NCI-H460 (cell line): ENCODE data around the gene MCF2L. TPM values are rescaled to one million over a fixed set of nuclear protein-coding genes. Genes with fewer than 3 reads are reported as not detected.
"Not testable (repeated sequence)": the region's sequence is repeated elsewhere in the genome, so short reads cannot be mapped to it uniquely, and the experiment has no call there.

Source experiments
- DNase-seq: peaks from one replicate; pipeline ENCODE4 v3.0.0-alpha.2; 2016; ENCODE audit warnings: low read depth; ENCODE audit errors: extremely low read depth
- polyA plus RNA-seq: library from polyadenylated mRNA; depleted of rRNA; stranded (reverse); fragments of >200 nt; gene quantifications from 2 replicates; pipeline ENCODE4 v1.2.3, GENCODE V29; 2014; cell fraction: nucleus; rRNA removed
- total RNA-seq: library from RNA; depleted of rRNA; stranded (reverse); fragments of >200 nt; shearing (Covaris generic); gene quantifications from 2 replicates; pipeline ENCODE4 v1.2.3, GENCODE V29; 2014; rRNA removed

Gene MCF2L
- total RNA-seq, result 0.89 and 0.97 TPM in 2 replicates
- 3.7 and 22.1 TPM in 2 replicates for polyA plus RNA-seq

- DNase-seq, result no peak
These were observed at the start of gene MCF2L for GRCh38 chr13:112968910-112969691. Gene MCF2L (plus strand): TSS chr13:112969214. CDS start chr13:112969380, 166 bp downstream.

- DNase-seq, result no peak
These were observed 45.1 kb upstream of the MCF2L start for GRCh38 chr13:112923962-112924361.

- DNase-seq, result no peak
These were observed 44.6 kb upstream of the MCF2L start for GRCh38 chr13:112924365-112924764.

GRCh38 chr13:112926003-112926402 lies 43.0 kb upstream of the MCF2L start:
- DNase-seq, result no peak

GRCh38 chr13:112926993-112927392 lies 42.0 kb upstream of the MCF2L start:
- no peak for DNase-seq

- no peak for DNase-seq
These were observed 40.7 kb upstream of the MCF2L start for GRCh38 chr13:112928020-112928971.

- no peak for DNase-seq
These were observed 39.8 kb upstream of the MCF2L start for GRCh38 chr13:112928972-112929782.

- DNase-seq, result no peak
These were observed 39.3 kb upstream of the MCF2L start for GRCh38 chr13:112929783-112930055.

GRCh38 chr13:112930192-112930591 lies 38.8 kb upstream of the MCF2L start:
- DNase-seq, result no peak

- DNase-seq, result peak; percentile 38
These were observed 37.7 kb upstream of the MCF2L start for GRCh38 chr13:112931028-112931934.

GRCh38 chr13:112932971-112933370 lies 36.0 kb upstream of the MCF2L start:
- no peak for DNase-seq

GRCh38 chr13:112933649-112934048 lies 35.4 kb upstream of the MCF2L start:
- DNase-seq, result no peak

GRCh38 chr13:112934078-112934477 lies 34.9 kb upstream of the MCF2L start:
- DNase-seq, result no peak

- DNase-seq, result no peak
These were observed 30.3 kb upstream of the MCF2L start for GRCh38 chr13:112938680-112939079.

- no peak for DNase-seq
These were observed 28.8 kb upstream of the MCF2L start for GRCh38 chr13:112940236-112940635.

GRCh38 chr13:112941349-112941748 lies 27.7 kb upstream of the MCF2L start:
- no peak for DNase-seq

- not testable (repeated sequence) for DNase-seq
These were observed 27.2 kb upstream of the MCF2L start for GRCh38 chr13:112941765-112942164.

GRCh38 chr13:112942689-112943308 lies 26.2 kb upstream of the MCF2L start:
- peak; percentile 91 for DNase-seq
